ENCODE results near the gene PPP6R2. TPM values are rescaled to one million over a fixed set of nuclear protein-coding genes. Genes with fewer than 3 reads are reported as not detected.
"Not testable (repeated sequence)": the region's sequence is repeated elsewhere in the genome, so short reads cannot be mapped to it uniquely, and the experiment has no call there.

The PPP6R2 gene
- total RNA-seq, 1 donor from 2014 or later = 55.5 TPM

- no peak overlapping the region for H3K27ac ChIP-seq
- H3K36me3 ChIP-seq = peaks cover 31 to 44% of the 10 kb centered on the region in 2 donors
- no peaks in the 10 kb centered on the region for H3K9me3 ChIP-seq
- no peaks in the 10 kb centered on the region for H3K27me3 ChIP-seq
- H3K4me3 ChIP-seq = no peak overlapping the region
- H3K4me1 ChIP-seq = no peaks in the 10 kb centered on the region
- DNase-seq (ENCODE audit: low spot score in 2 of 2) = no peak
- TF ChIP-seq CTCF (IDR thresholded peaks at IDR 0.05) = no peak
- intact Hi-C loops (cut with DNase I) = no loop called here
Observed at GRCh38 chr22:50376085-50376651, 33.0 kb downstream of the PPP6R2 start.

GRCh38 chr22:50381021-50381555 lies 38.0 kb downstream of the PPP6R2 start:
- not testable (repeated sequence) for H3K9me3 ChIP-seq
- peaks cover 8 to 20% of the 10 kb centered on the region in 2 donors for H3K36me3 ChIP-seq

GRCh38 chr22:50396751-50397370 lies 53.7 kb downstream of the PPP6R2 start:
- intact Hi-C loops (cut with DNase I) = no loop called here
- Histone ChIP-seq H3K4me1 (no peaks in the 10 kb centered on the region), H3K27me3 (no peaks in the 10 kb centered on the region), H3K9me3 (no peaks in the 10 kb centered on the region), H3K4me3 (no peak overlapping the region), H3K27ac (no peak overlapping the region), H3K36me3 (peaks cover 11 to 36% of the 10 kb centered on the region in 2 donors)
- TF ChIP-seq CTCF (IDR thresholded peaks at IDR 0.05) = no peak
- DNase-seq (ENCODE audit: low spot score in 2 of 2) = no peak

More at GRCh38 chr22:50381021-50381555, 38.0 kb downstream of the PPP6R2 start:
- H3K4me3 ChIP-seq; H3K4me1 ChIP-seq; H3K27me3 ChIP-seq; DNase-seq (ENCODE audit: low spot score in 2 of 2); intact Hi-C loops (cut with DNase I); H3K27ac ChIP-seq: not testable (repeated sequence)

- H3K4me3 ChIP-seq; H3K9me3 ChIP-seq; H3K4me1 ChIP-seq; DNase-seq (ENCODE audit: low spot score in 2 of 2); H3K27ac ChIP-seq; intact Hi-C loops (cut with DNase I); H3K27me3 ChIP-seq: not testable (repeated sequence)
- peaks cover 11 to 36% of the 10 kb centered on the region in 2 donors for H3K36me3 ChIP-seq
Observed at GRCh38 chr22:50397371-50398060, 54.4 kb downstream of the PPP6R2 start.

- no peaks in the 10 kb centered on the region for H3K4me1 ChIP-seq
Observed at GRCh38 chr22:50398831-50399648, 55.9 kb downstream of the PPP6R2 start.

More at GRCh38 chr22:50398831-50399648, 55.9 kb downstream of the PPP6R2 start:
- intact Hi-C loops (cut with DNase I) = no loop called here
- TF ChIP-seq CTCF (IDR thresholded peaks at IDR 0.05) = no peak
- no peak overlapping the region for H3K4me3 ChIP-seq
- H3K27ac ChIP-seq = peak overlapping the region; percentile 26 to 42
- DNase-seq (ENCODE audit: low spot score in 2 of 2) = no peak
- peaks cover 10 to 33% of the 10 kb centered on the region in 2 donors for H3K36me3 ChIP-seq
- no peaks in the 10 kb centered on the region for H3K9me3 ChIP-seq
- no peaks in the 10 kb centered on the region for H3K27me3 ChIP-seq

All from ascending aorta (tissue), 2 donors.